PFSK-1 (cell line): ENCODE results near the gene SORD.

ENCODE experiments used
- POLR2AphosphoS5 ChIP-seq: IDR thresholded peaks from 2 replicates; pipeline ENCODE4 v1.6.1; 2012; ENCODE audit warnings: low read depth, mild to moderate bottlenecking, control low read depth, low read length, moderate library complexity
- TAF1 ChIP-seq: IDR thresholded peaks from 2 replicates; pipeline ENCODE4 v1.6.1; 2012; ENCODE audit warnings: low read length, control low read depth, borderline replicate concordance; ENCODE audit not compliant: insufficient read depth
- TF ChIP-seq, protein P1 (sequence below), 2 experiments: IDR thresholded peaks; 2 replicates each; pipeline versions ENCODE4 v1.6.1 to v1.8.0; 2011 to 2012; ENCODE audit warnings: low read depth in 2 of 2, low read length in 2 of 2, control low read depth in 1 of 2, inconsistent platforms in 1 of 2, mild to moderate bottlenecking in 1 of 2, moderate library complexity in 1 of 2; ENCODE audit not compliant: insufficient read depth in 1 of 2

DNA sequence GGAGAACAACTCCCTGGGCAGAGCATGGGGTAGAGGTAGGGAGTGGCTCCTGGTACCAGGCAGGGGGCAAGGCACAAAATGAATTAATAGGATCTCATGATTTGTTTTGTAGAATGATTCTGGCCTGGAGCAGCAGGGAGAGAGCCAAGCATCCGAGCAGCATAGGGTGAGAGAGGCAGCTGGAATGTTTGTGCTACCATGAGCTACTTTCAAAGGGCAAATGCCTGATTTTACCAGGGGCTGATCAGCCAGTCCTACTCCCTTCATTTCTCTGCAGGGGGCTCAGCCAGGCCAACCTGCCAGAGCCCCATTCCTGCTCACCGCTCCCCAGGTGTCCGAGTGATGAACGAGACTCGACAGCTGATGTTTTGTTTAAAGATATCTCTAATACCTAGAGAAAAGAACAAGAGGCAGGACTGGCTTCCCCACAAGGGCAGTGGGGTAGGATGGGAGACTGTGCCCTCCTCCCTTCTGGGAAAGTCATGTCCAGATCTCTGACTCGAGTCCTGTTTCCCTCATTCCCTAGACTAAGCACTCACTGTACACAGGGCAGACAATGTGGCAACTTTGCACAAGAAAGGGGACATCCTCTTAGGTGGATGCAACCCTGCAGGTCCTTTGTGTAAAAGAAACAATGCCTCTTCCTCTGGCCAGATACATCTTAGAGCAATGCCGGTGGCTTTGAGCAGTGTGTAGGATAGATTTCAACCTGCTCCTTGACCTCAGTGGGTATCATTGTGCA lies 78.1 kb downstream of the SORD start:
- TF ChIP-seq, protein P1, sequence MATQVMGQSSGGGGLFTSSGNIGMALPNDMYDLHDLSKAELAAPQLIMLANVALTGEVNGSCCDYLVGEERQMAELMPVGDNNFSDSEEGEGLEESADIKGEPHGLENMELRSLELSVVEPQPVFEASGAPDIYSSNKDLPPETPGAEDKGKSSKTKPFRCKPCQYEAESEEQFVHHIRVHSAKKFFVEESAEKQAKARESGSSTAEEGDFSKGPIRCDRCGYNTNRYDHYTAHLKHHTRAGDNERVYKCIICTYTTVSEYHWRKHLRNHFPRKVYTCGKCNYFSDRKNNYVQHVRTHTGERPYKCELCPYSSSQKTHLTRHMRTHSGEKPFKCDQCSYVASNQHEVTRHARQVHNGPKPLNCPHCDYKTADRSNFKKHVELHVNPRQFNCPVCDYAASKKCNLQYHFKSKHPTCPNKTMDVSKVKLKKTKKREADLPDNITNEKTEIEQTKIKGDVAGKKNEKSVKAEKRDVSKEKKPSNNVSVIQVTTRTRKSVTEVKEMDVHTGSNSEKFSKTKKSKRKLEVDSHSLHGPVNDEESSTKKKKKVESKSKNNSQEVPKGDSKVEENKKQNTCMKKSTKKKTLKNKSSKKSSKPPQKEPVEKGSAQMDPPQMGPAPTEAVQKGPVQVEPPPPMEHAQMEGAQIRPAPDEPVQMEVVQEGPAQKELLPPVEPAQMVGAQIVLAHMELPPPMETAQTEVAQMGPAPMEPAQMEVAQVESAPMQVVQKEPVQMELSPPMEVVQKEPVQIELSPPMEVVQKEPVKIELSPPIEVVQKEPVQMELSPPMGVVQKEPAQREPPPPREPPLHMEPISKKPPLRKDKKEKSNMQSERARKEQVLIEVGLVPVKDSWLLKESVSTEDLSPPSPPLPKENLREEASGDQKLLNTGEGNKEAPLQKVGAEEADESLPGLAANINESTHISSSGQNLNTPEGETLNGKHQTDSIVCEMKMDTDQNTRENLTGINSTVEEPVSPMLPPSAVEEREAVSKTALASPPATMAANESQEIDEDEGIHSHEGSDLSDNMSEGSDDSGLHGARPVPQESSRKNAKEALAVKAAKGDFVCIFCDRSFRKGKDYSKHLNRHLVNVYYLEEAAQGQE (IDR thresholded peaks at IDR 0.05; ENCODE audit: insufficient read depth in 1 of 2, low read depth in 2 of 2, low read length in 2 of 2) = no peak
- TF ChIP-seq TAF1 (no peak), POLR2AphosphoS5 (no peak)
